GM21390 (cell line): ENCODE results near the gene TPRN.

Source experiments
- ATAC-seq: cut with Tn5 transposase; IDR thresholded peaks from one replicate; pipeline ENCODE4 v1.9.1; 2021; ENCODE audit not compliant: unreplicated experiment

The TPRN gene

GRCh38 chr9:137191245-137191644, 9.3 kb downstream of the TPRN start:
- no peak for ATAC-seq

- ATAC-seq = no peak
Observed at GRCh38 chr9:137190315-137190856, 10.2 kb downstream of the TPRN start.

- ATAC-seq = no peak
Observed at GRCh38 chr9:137189297-137190295, 10.9 kb downstream of the TPRN start.

GRCh38 chr9:137188490-137189296, 11.8 kb downstream of the TPRN start, which contains the start of the genes ANAPC2 and SSNA1:
Gene ANAPC2 (minus strand): TSS chr9:137188560. CDS start chr9:137188532, 28 bp downstream.
Gene SSNA1 (plus strand): TSS chr9:137188676. CDS start chr9:137188727, 51 bp downstream.
- ATAC-seq = peak; percentile 70

GRCh38 chr9:137188086-137188489, 12.5 kb downstream of the TPRN start:
- ATAC-seq = no peak

- no peak for ATAC-seq
Observed at GRCh38 chr9:137187386-137187785, 13.2 kb downstream of the TPRN start.

GRCh38 chr9:137186385-137186784, 14.2 kb downstream of the TPRN start:
- no peak for ATAC-seq

GRCh38 chr9:137185921-137186320, 14.6 kb downstream of the TPRN start:
- ATAC-seq = no peak

- no peak for ATAC-seq
Observed at GRCh38 chr9:137184881-137185660, 15.5 kb downstream of the TPRN start.

- ATAC-seq = no peak
Observed at GRCh38 chr9:137183980-137184595, 16.5 kb downstream of the TPRN start.

GRCh38 chr9:137182836-137183235, 17.7 kb downstream of the TPRN start:
- no peak for ATAC-seq

- ATAC-seq = no peak
Observed at GRCh38 chr9:137181680-137182079, 18.9 kb downstream of the TPRN start.

GRCh38 chr9:137180491-137180890, 20.1 kb downstream of the TPRN start:
- no peak for ATAC-seq

- ATAC-seq = no peak
Observed at GRCh38 chr9:137179761-137180160, 20.8 kb downstream of the TPRN start.

GRCh38 chr9:137178939-137179630, 21.5 kb downstream of the TPRN start:
- no peak for ATAC-seq

- no peak for ATAC-seq
Observed at GRCh38 chr9:137178201-137178938, 22.2 kb downstream of the TPRN start.

- ATAC-seq = no peak
Observed at GRCh38 chr9:137176302-137177182, 24.0 kb downstream of the TPRN start.
